HS-27A (cell line): Measurements from ENCODE around the gene CEP170.
A peak's percentile ranks its signal among the peaks of the same experiment; 100 is the strongest.

Source experiments
- DNase-seq: peaks from one replicate; pipeline ENCODE4 v3.0.0-alpha.2; 2012; ENCODE audit warnings: low read depth, missing footprints

CEP170 gene

GRCh38 chr1:243267914-243268653 is 13.0 kb upstream of the CEP170 start:
- peak; percentile 81 for DNase-seq

GRCh38 chr1:243267471-243267880 is 12.4 kb upstream of the CEP170 start:
- DNase-seq: no peak

GRCh38 chr1:243266231-243266630 is 11.2 kb upstream of the CEP170 start:
- DNase-seq: no peak

- no peak for DNase-seq
Observed at GRCh38 chr1:243264717-243265116, 9.6 kb upstream of the CEP170 start.

- DNase-seq: no peak
Observed at GRCh38 chr1:243261390-243261789, 6.3 kb upstream of the CEP170 start.

- DNase-seq: no peak
Observed at GRCh38 chr1:243260221-243260880, 5.3 kb upstream of the CEP170 start.

- DNase-seq: no peak
Observed at GRCh38 chr1:243258731-243259130, 3.6 kb upstream of the CEP170 start.

- no peak for DNase-seq
Observed at GRCh38 chr1:243257189-243257588, 2.1 kb upstream of the CEP170 start.

- DNase-seq: no peak
Observed at GRCh38 chr1:243256590-243256989, 1.5 kb upstream of the CEP170 start.

- DNase-seq: peak; percentile 98
Observed at GRCh38 chr1:243255791-243256512, 871 bp upstream of the CEP170 start, which contains the start of gene SDCCAG8. SDCCAG8 (plus strand) TSS chr1:243256041; CDS start chr1:243256174, 133 bp downstream.

- DNase-seq: no peak
Observed at GRCh38 chr1:243254233-243254926, 701 bp downstream of the CEP170 start.

GRCh38 chr1:243253926-243254232 is 1.2 kb downstream of the CEP170 start:
- DNase-seq: no peak

- DNase-seq: no peak
Observed at GRCh38 chr1:243253211-243253925, 1.7 kb downstream of the CEP170 start.

- no peak for DNase-seq
Observed at GRCh38 chr1:243251539-243251938, 3.5 kb downstream of the CEP170 start.

GRCh38 chr1:243250102-243250501 is 5.0 kb downstream of the CEP170 start:
- DNase-seq: no peak

GRCh38 chr1:243249214-243249613 is 5.9 kb downstream of the CEP170 start:
- no peak for DNase-seq

GRCh38 chr1:243247901-243248300 is 7.2 kb downstream of the CEP170 start:
- no peak for DNase-seq

- no peak for DNase-seq
Observed at GRCh38 chr1:243246916-243247315, 8.2 kb downstream of the CEP170 start.

- DNase-seq: no peak
Observed at GRCh38 chr1:243244432-243244841, 10.6 kb downstream of the CEP170 start.

- no peak for DNase-seq
Observed at GRCh38 chr1:243236604-243237252, 18.4 kb downstream of the CEP170 start.

GRCh38 chr1:243234978-243235647 is 20.0 kb downstream of the CEP170 start:
- DNase-seq: no peak
